Lung (tissue), 12 donors: Measurements from ENCODE around the gene EXOC6B. TPM values are rescaled to one million over a fixed set of nuclear protein-coding genes. Genes with fewer than 3 reads are reported as not detected.

Experiments used
- ATAC-seq: fragments of 200-7000 bp; cut with Tn5 transposase; one replicate; pipeline ENCODE4 v1.9.1; 2020; ENCODE audit warnings: moderate number of reproducible peaks; ENCODE audit not compliant: insufficient read depth, low FRiP score
- DNase-seq, 3 donors: peaks; one replicate each; pipeline ENCODE4 v3.0.0-alpha.2; 2013 to 2017
- H3K27ac ChIP-seq, 2 donors: one replicate each; pipeline ENCODE4 v1.5.1; 2013; ENCODE audit warnings: mild to moderate bottlenecking in 2 of 2, moderate library complexity in 2 of 2, control low read depth in 1 of 2, inconsistent platforms in 1 of 2, low read depth in 1 of 2, low read length in 1 of 2
- H3K27me3 ChIP-seq, 3 donors: one replicate each; pipeline ENCODE4 v1.5.1; 2013; ENCODE audit warnings: low read length in 2 of 3; ENCODE audit not compliant: control insufficient read depth in 3 of 3, insufficient read depth in 3 of 3
- H3K36me3 ChIP-seq, 4 donors: one replicate each; pipeline ENCODE4 v1.5.1; 2013; ENCODE audit warnings: low read length in 4 of 4, mild to moderate bottlenecking in 1 of 4, moderate library complexity in 1 of 4; ENCODE audit not compliant: control insufficient read depth in 4 of 4, insufficient read depth in 4 of 4
- H3K4me1 ChIP-seq, 5 donors: one replicate each; pipeline ENCODE4 v1.5.1; 2013; ENCODE audit warnings: low read length in 5 of 5, mild to moderate bottlenecking in 2 of 5, moderate library complexity in 1 of 5; ENCODE audit not compliant: control insufficient read depth in 5 of 5, insufficient read depth in 5 of 5
- H3K4me3 ChIP-seq: one replicate; pipeline ENCODE4 v1.5.1; 2013; ENCODE audit warnings: mild to moderate bottlenecking, control low read depth, moderate library complexity
- H3K9ac ChIP-seq, 2 donors: one replicate each; pipeline ENCODE4 v1.5.1; 2013; ENCODE audit warnings: low read length in 2 of 2, control low read depth in 1 of 2; ENCODE audit not compliant: insufficient read depth in 1 of 2
- H3K9me3 ChIP-seq, 4 donors: one replicate each; pipeline ENCODE4 v1.5.1; 2013; ENCODE audit warnings: low read length in 3 of 4, mild to moderate bottlenecking in 1 of 4, moderate library complexity in 1 of 4; ENCODE audit not compliant: control insufficient read depth in 4 of 4, insufficient read depth in 3 of 4
- WGBS, 2 donors: extraction: QIAGEN DNeasy Blood & Tissue Kit; methylation state at CpG; one replicate each; pipeline ENCODE4 v1.1.7; 2013; 5-methylcytosine and 5-hydroxymethylcytosine counted together
- polyA plus RNA-seq, 2 donors: library from polyadenylated mRNA; stranded (reverse); fragments of 200-250 nt; gene quantifications; one replicate each; pipeline ENCODE4 v1.2.1, GENCODE V29; 2013
- total RNA-seq, 2 donors: library from RNA; depleted of rRNA in 1 of 2; stranded (reverse); fragments of >200 nt in 1 of 2; gene quantifications; one replicate each; pipeline ENCODE4 v1.2.1, GENCODE V29; 2014 to 2021
- TF ChIP-seq, protein P1 (sequence below): IDR thresholded peaks from 2 replicates; pipeline ENCODE4 v1.5.1; 2012; ENCODE audit warnings: mild to moderate bottlenecking; ENCODE audit errors: control extremely low read depth, extremely low read depth
- donor health status: control.
- donor health status: control.
- donor health status: Bipolar disorder and iron deficiency.
- donor health status: healthy.
- donor health status: DM: yes; HTN: yes; CAD: no.

Gene EXOC6B
- total and polyA plus RNA-seq, 4 donors, result 3.3 to 46.0 (median 12.7) TPM

DNA sequence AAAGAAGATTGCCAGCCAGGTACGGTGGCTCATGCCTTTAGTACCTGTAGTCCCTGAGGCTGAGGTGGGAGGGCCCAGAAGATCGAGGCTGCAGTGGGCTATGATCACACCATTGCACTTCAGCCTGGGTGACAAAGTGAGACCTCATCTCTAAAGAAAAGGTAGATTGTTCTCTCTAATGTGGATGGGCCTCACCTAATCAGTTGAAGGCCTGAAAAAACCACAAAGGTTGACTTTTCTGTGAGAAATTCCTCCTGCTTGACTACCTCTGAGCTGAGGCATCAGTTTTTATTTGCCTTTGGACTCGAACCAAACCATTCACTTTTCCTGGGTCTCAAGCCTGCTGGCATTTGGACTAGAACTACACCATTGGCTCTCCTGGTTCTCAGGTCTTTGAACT is 536.1 kb downstream of the EXOC6B start:
- Histone ChIP-seq H3K4me1 (peaks cover 0 to 5% (median 0%) of the 10 kb centered on the region in 5 donors), H3K27ac (no peak overlapping the region), H3K9ac (no peak overlapping the region), H3K9me3 (no peaks in the 10 kb centered on the region), H3K4me3 (no peak overlapping the region), H3K36me3 (no peaks in the 10 kb centered on the region), H3K27me3 (no peaks in the 10 kb centered on the region)
- WGBS, 2 donors, result 90 to 97% methylated on average over 3 of the region's 3 CpGs
- DNase-seq (no peak), ATAC-seq (no peak)
- TF ChIP-seq, protein P1, sequence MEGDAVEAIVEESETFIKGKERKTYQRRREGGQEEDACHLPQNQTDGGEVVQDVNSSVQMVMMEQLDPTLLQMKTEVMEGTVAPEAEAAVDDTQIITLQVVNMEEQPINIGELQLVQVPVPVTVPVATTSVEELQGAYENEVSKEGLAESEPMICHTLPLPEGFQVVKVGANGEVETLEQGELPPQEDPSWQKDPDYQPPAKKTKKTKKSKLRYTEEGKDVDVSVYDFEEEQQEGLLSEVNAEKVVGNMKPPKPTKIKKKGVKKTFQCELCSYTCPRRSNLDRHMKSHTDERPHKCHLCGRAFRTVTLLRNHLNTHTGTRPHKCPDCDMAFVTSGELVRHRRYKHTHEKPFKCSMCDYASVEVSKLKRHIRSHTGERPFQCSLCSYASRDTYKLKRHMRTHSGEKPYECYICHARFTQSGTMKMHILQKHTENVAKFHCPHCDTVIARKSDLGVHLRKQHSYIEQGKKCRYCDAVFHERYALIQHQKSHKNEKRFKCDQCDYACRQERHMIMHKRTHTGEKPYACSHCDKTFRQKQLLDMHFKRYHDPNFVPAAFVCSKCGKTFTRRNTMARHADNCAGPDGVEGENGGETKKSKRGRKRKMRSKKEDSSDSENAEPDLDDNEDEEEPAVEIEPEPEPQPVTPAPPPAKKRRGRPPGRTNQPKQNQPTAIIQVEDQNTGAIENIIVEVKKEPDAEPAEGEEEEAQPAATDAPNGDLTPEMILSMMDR, result no peak

DNA sequence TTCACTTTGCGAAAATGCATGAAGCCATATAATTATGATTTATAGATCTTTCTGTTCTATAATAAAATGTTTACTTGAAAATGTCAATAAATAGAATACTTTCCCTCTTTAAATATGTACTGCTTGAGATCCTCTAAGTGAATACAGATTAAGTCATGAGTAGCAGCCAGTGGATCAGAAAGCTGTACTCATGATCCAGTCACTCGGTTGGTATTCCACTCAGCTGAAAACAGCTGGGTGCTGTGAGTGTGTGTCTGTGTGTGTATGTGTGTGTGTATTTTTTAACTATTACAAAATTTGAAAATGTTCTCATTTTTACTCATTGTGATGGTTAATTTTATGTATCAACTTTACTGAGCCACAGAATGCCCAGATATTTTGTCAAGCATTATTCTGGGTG is 536.5 kb downstream of the EXOC6B start:
- ATAC-seq (no peak), DNase-seq (no peak)
- 88 to 90% methylated on average over 2 of the region's 2 CpGs for WGBS, 2 donors
- H3K36me3 ChIP-seq, result no peaks in the 10 kb centered on the region
- H3K4me3 ChIP-seq, result no peak overlapping the region
- H3K27ac ChIP-seq, result no peak overlapping the region
- H3K4me1 ChIP-seq, result peaks cover 0 to 5% (median 0%) of the 10 kb centered on the region in 5 donors
- H3K27me3 ChIP-seq, result no peaks in the 10 kb centered on the region
- H3K9me3 ChIP-seq, result no peaks in the 10 kb centered on the region
- TF ChIP-seq, protein P1, result no peak
- H3K9ac ChIP-seq, result no peak overlapping the region

DNA sequence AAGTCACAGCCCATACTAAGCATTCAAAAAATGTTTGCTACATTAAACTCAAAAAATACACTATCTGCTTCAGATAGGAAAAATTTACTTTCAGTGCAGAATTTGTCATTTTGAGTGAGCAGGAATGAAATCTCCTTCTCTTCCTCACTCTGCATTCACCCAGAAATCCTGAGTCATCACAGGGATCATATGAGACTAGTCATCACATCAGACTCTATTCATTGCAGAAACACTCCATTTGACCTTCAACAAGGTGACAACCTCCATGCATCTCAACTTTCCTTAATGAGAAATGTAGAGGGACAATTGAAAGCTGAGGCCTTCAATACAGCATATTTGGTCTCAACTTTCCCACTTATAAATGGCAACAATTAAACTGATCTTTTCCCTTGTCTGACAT is 547.8 kb downstream of the EXOC6B start:
- no peaks in the 10 kb centered on the region for H3K9me3 ChIP-seq
- peaks cover 0 to 22% (median 5%) of the 10 kb centered on the region in 5 donors for H3K4me1 ChIP-seq
- no peaks in the 10 kb centered on the region for H3K36me3 ChIP-seq
- no peak overlapping the region for H3K4me3 ChIP-seq
- DNase-seq (no peak), ATAC-seq (no peak)
- H3K9ac ChIP-seq, result no peak overlapping the region
- H3K27ac ChIP-seq, result no peak overlapping the region
- TF ChIP-seq, protein P1, result no peak
- no peaks in the 10 kb centered on the region for H3K27me3 ChIP-seq

DNA sequence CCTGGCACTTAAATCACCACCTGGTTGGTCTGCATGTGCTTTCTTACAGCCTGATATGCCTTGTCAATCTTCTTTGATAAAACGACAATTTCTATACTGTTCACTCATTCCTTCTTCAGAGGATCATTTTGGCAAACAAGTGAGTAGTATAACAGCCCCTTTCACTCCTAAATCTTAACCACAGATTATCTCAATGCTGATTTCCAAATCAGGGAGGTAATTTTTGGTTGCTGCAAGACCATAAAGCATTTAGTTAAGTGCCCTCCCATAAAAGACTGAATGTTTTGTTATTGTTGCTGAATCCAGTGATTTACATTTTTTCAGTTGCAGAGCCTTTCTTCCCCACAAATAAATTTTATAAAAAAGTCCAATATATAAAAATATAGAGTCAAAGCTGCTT is 549.0 kb downstream of the EXOC6B start:
- TF ChIP-seq, protein P1, result no peak
- no peaks in the 10 kb centered on the region for H3K27me3 ChIP-seq
- no peaks in the 10 kb centered on the region for H3K36me3 ChIP-seq
- peaks cover 0 to 31% (median 5%) of the 10 kb centered on the region in 5 donors for H3K4me1 ChIP-seq
- DNase-seq (no peak), ATAC-seq (no peak)
- 70 to 90% methylated on average over 1 of the region's 1 CpG for WGBS, 2 donors
- H3K4me3 ChIP-seq, result no peak overlapping the region
- H3K27ac ChIP-seq, result no peak overlapping the region
- no peaks in the 10 kb centered on the region for H3K9me3 ChIP-seq
- no peak overlapping the region for H3K9ac ChIP-seq
